HepG2 (cell line): Measurements from ENCODE around the gene KRTCAP3. TPM values are rescaled to one million over a fixed set of nuclear protein-coding genes. Genes with fewer than 3 reads are reported as not detected.

Source experiments
- ARID2 ChIP-seq: sonication (generic); formaldehyde crosslinking; IDR thresholded peaks from 2 replicates; pipeline ENCODE4 v1.8.1; 2022; ENCODE audit warnings: mild to moderate bottlenecking, missing genetic modification reagents, borderline replicate concordance
- ETV5 ChIP-seq: IDR thresholded peaks from 2 replicates; pipeline ENCODE4 v1.6.1; 2018; ENCODE audit warnings: missing biosample characterization, missing genetic modification reagents, inconsistent platforms, borderline replicate concordance
- FOXA1 ChIP-seq, 2 experiments: fragments of 450-650 bp in 1 of 2; sonication (generic) in 1 of 2; formaldehyde crosslinking in 1 of 2; IDR thresholded peaks; 2 replicates each; pipeline versions ENCODE4 v1.4.0 to v1.6.1; 2016 to 2020; ENCODE audit warnings: missing genetic modification reagents in 1 of 2
- GABPB1 ChIP-seq: IDR thresholded peaks from 2 replicates; pipeline ENCODE4 v1.6.1; 2016; ENCODE audit warnings: mild to moderate bottlenecking, missing genetic modification reagents, moderate library complexity, missing compliant biosample characterization
- HBP1 ChIP-seq: IDR thresholded peaks from 2 replicates; pipeline ENCODE4 v1.6.1; 2016; ENCODE audit warnings: low read depth, control low read depth
- NFKB2 ChIP-seq: sonication (generic); formaldehyde crosslinking; IDR thresholded peaks from 2 replicates; pipeline ENCODE4 v1.4.0; 2020; ENCODE audit warnings: missing genetic modification reagents, borderline replicate concordance
- PAF1 ChIP-seq: IDR thresholded peaks from 2 replicates; pipeline ENCODE4 v1.6.1; 2016; ENCODE audit warnings: missing genetic modification reagents, missing compliant biosample characterization
- PATZ1 ChIP-seq: sonication (generic); formaldehyde crosslinking; IDR thresholded peaks from 2 replicates; pipeline ENCODE4 v1.4.0; 2020; ENCODE audit warnings: missing genetic modification reagents
- RERE ChIP-seq: IDR thresholded peaks from 2 replicates; pipeline ENCODE4 v1.6.1; 2016; ENCODE audit warnings: low read depth, missing genetic modification reagents, missing compliant biosample characterization
- RXRA ChIP-seq: sonication (generic); formaldehyde crosslinking; IDR thresholded peaks from 2 replicates; pipeline ENCODE4 v1.5.1; 2020; ENCODE audit warnings: missing genetic modification reagents
- SRSF4 ChIP-seq: fragments of 200-400 bp; formaldehyde crosslinking; IDR thresholded peaks from one replicate; pipeline ENCODE4 v1.6.1; 2018; ENCODE audit warnings: mild to moderate bottlenecking, low read depth, low read length, moderate library complexity; ENCODE audit not compliant: poor library complexity, severe bottlenecking
- U2AF2 ChIP-seq: fragments of 200-400 bp; formaldehyde crosslinking; IDR thresholded peaks from 2 replicates; pipeline ENCODE4 v1.6.1; 2017; ENCODE audit warnings: low read depth, mild to moderate bottlenecking, low read length
- XBP1 ChIP-seq: sonication (generic); formaldehyde crosslinking; IDR thresholded peaks from 2 replicates; pipeline ENCODE4 v1.5.0; 2020; ENCODE audit warnings: missing genetic modification reagents
- ZNF138 ChIP-seq: sonication (generic); formaldehyde crosslinking; IDR thresholded peaks from 2 replicates; pipeline ENCODE4 v1.5.0; 2020; ENCODE audit warnings: mild to moderate bottlenecking, low read depth, missing genetic modification reagents
- ZNF281 ChIP-seq: sonication (generic); formaldehyde crosslinking; IDR thresholded peaks from 2 replicates; pipeline ENCODE4 v1.4.0; 2020; ENCODE audit warnings: missing genetic modification reagents, borderline replicate concordance
- ZNF292 ChIP-seq: sonication (generic); formaldehyde crosslinking; IDR thresholded peaks from 2 replicates; pipeline ENCODE4 v1.8.1; 2022; ENCODE audit warnings: mild to moderate bottlenecking, low read depth, missing genetic modification reagents, borderline replicate concordance
- ZNF776 ChIP-seq: sonication (generic); formaldehyde crosslinking; IDR thresholded peaks from 2 replicates; pipeline ENCODE4 v1.4.0; 2020; ENCODE audit warnings: mild to moderate bottlenecking, missing genetic modification reagents
- polyA plus RNA-seq, 8 experiments: library from polyadenylated mRNA; depleted of rRNA in 3 of 8; stranded (reverse) in 7 of 8; unstranded in 1 of 8; fragments of >200 nt; fragmentation: Illumina TruSeq in 4 of 8; extraction: Trizol in 4 of 8; gene quantifications; 2 replicates each; pipeline versions ENCODE4 v1.2.1 to v1.2.3, GENCODE V29; 2011 to 2016; ENCODE audit warnings: low read depth in 4 of 8, missing spikeins in 1 of 8, mixed read lengths in 1 of 8; ENCODE audit not compliant: insufficient read depth in 1 of 8
- total RNA-seq, 5 experiments: library from RNA; depleted of rRNA; stranded (reverse); fragments of >200 nt; fragmentation: Illumina TruSeq; extraction: Trizol; gene quantifications; 2 replicates each; pipeline ENCODE4 v1.2.3, GENCODE V29; 2016; ENCODE audit warnings: low read depth in 1 of 5

Gene KRTCAP3
- total and polyA plus RNA-seq, 2 of the 13 experiments (the other 11 are each of a cell fraction or from before 2014, with no cell fraction given), result 2.1 to 4.5 TPM

GRCh38 chr2:27428213-27428977 lies 13.8 kb upstream of the KRTCAP3 start, which contains the start of gene NRBP1 (continued):
- no peak; the same call in 1 of the 2 replicates for TF ChIP-seq RERE (CRISPR knock-in tag)
- TF ChIP-seq PAF1 (CRISPR knock-in tag), result no peak
- TF ChIP-seq HBP1 (CRISPR knock-in tag), result peak; percentile 92
- no peak for TF ChIP-seq XBP1 (CRISPR knock-in tag)
- peak; percentile 82 for TF ChIP-seq RXRA (CRISPR knock-in tag)
- no peak for TF ChIP-seq U2AF2
- peak; percentile 82 for TF ChIP-seq GABPB1 (CRISPR knock-in tag)
- TF ChIP-seq PATZ1 (CRISPR knock-in tag), result peak; percentile 98
- peak; percentile 11 for TF ChIP-seq SRSF4
- TF ChIP-seq ZNF138 (CRISPR knock-in tag), result no peak
- TF ChIP-seq ARID2 (CRISPR knock-in tag), result no peak
- TF ChIP-seq ZNF281 (CRISPR knock-in tag), result peak; percentile 13; the same call in 1 of the 2 replicates
- TF ChIP-seq ETV5 (CRISPR knock-in tag), result peak; percentile 36; the same call in 1 of the 2 replicates
- no peak for TF ChIP-seq FOXA1 (IDR thresholded peaks at IDR 0.05)
- no peak for TF ChIP-seq FOXA1 (CRISPR knock-in tag; IDR thresholded peaks at IDR 0.05)
- no peak; the same call in 1 of the 2 replicates for TF ChIP-seq ZNF292 (CRISPR knock-in tag)
- TF ChIP-seq ZNF776 (CRISPR knock-in tag), result peak; percentile 81; the same call in 1 of the 2 replicates
- TF ChIP-seq NFKB2 (CRISPR knock-in tag), result peak; percentile 94
